ENCODE measurements around the gene USP3.
A peak's percentile ranks its signal among the peaks of the same experiment; 100 is the strongest.

The USP3 gene

GRCh38 chr15:63595688-63596087 is 91.3 kb downstream of the USP3 start:
- no peak for DNase-seq

- DNase-seq = no peak
Observed at GRCh38 chr15:63596676-63597037, 92.3 kb downstream of the USP3 start.

- DNase-seq = no peak
Observed at GRCh38 chr15:63597038-63597790, 92.8 kb downstream of the USP3 start, which contains the start of gene FBXL22. Gene FBXL22 (plus strand): TSS chr15:63597387. CDS start chr15:63597393, 6 bp downstream.

GRCh38 chr15:63597821-63598220 is 93.4 kb downstream of the USP3 start:
- DNase-seq = no peak

GRCh38 chr15:63598473-63599400 is 94.3 kb downstream of the USP3 start:
- DNase-seq = no peak

- DNase-seq = peak; percentile 53
Observed at GRCh38 chr15:63599401-63600000, 95.1 kb downstream of the USP3 start.

- peak; percentile 28 for DNase-seq
Observed at GRCh38 chr15:63600001-63600615, 95.7 kb downstream of the USP3 start.

GRCh38 chr15:63600616-63601025 is 96.2 kb downstream of the USP3 start:
- DNase-seq = peak; percentile 91

GRCh38 chr15:63601026-63601703 is 96.8 kb downstream of the USP3 start:
- peak; percentile 33 for DNase-seq

GRCh38 chr15:63601704-63602185 is 97.4 kb downstream of the USP3 start:
- DNase-seq = no peak

- DNase-seq = no peak
Observed at GRCh38 chr15:63602595-63602994, 98.2 kb downstream of the USP3 start.

- DNase-seq = peak; percentile 38
Observed at GRCh38 chr15:63603516-63603915, 99.1 kb downstream of the USP3 start.

- DNase-seq = no peak
Observed at GRCh38 chr15:63604281-63604680, 99.9 kb downstream of the USP3 start.

GRCh38 chr15:63605036-63605435 is 100.6 kb downstream of the USP3 start:
- no peak for DNase-seq

GRCh38 chr15:63605816-63606215 is 101.4 kb downstream of the USP3 start:
- DNase-seq = peak; percentile 72

- no peak for DNase-seq
Observed at GRCh38 chr15:63606308-63606707, 101.9 kb downstream of the USP3 start.

GRCh38 chr15:63608989-63609388 is 104.6 kb downstream of the USP3 start:
- DNase-seq = no peak

GRCh38 chr15:63609448-63609847 is 105.1 kb downstream of the USP3 start:
- DNase-seq = no peak

GRCh38 chr15:63610209-63610841 is 105.9 kb downstream of the USP3 start:
- peak; percentile 100 for DNase-seq

GRCh38 chr15:63611177-63611576 is 106.8 kb downstream of the USP3 start:
- peak; percentile 33 for DNase-seq

GRCh38 chr15:63612300-63612699 is 107.9 kb downstream of the USP3 start:
- DNase-seq = no peak

GRCh38 chr15:63615935-63616334 is 111.5 kb downstream of the USP3 start:
- DNase-seq = no peak
